Smooth muscle cell (in vitro differentiated cells): ENCODE data around the gene HDGF. TPM values are rescaled to one million over a fixed set of nuclear protein-coding genes. Genes with fewer than 3 reads are reported as not detected.
A peak's percentile ranks its signal among the peaks of the same experiment; 100 is the strongest.

Experiments used
- DNase-seq: peaks from one replicate; lab custom pipeline; 2025; ENCODE audit not compliant: unreplicated experiment; lab: John Stamatoyannopoulos, UW
- H2AFZ ChIP-seq: fragments of 200-600 bp; sonication (generic); 2 replicates; pipeline ENCODE4 v1.6.0; 2016; ENCODE audit warnings: antibody characterized with exemption, low read depth, mild to moderate bottlenecking
- H3F3A ChIP-seq: fragments of 200-600 bp; sonication (generic); 2 replicates; pipeline ENCODE4 v1.6.0; 2017; ENCODE audit warnings: antibody characterized with exemption, low read depth
- H3K27ac ChIP-seq: fragments of 200-600 bp; sonication (generic); 2 replicates; pipeline ENCODE4 v1.5.1; 2016; ENCODE audit warnings: low read depth, mild to moderate bottlenecking
- H3K27me3 ChIP-seq: fragments of 200-600 bp; sonication (generic); 2 replicates; pipeline ENCODE4 v1.6.1; 2016; ENCODE audit warnings: low read depth, mild to moderate bottlenecking
- H3K36me3 ChIP-seq: fragments of 200-600 bp; sonication (generic); 2 replicates; pipeline ENCODE4 v1.5.1; 2016; ENCODE audit warnings: low read depth
- H3K4me1 ChIP-seq: fragments of 200-600 bp; sonication (generic); 2 replicates; pipeline ENCODE4 v1.5.1; 2016; ENCODE audit warnings: low read depth
- H3K4me2 ChIP-seq: fragments of 200-600 bp; sonication (generic); 2 replicates; pipeline ENCODE4 v1.6.0; 2016; ENCODE audit warnings: mild to moderate bottlenecking
- H3K4me3 ChIP-seq: fragments of 200-600 bp; sonication (generic); 2 replicates; pipeline ENCODE4 v1.5.1; 2016; ENCODE audit warnings: mild to moderate bottlenecking
- H3K79me2 ChIP-seq: fragments of 200-600 bp; sonication (generic); 2 replicates; pipeline ENCODE4 v1.6.0; 2016; ENCODE audit warnings: low read depth, mild to moderate bottlenecking
- H3K9ac ChIP-seq: fragments of 200-600 bp; sonication (generic); 2 replicates; pipeline ENCODE4 v1.6.0; 2016; ENCODE audit warnings: low read depth
- H3K9me3 ChIP-seq: fragments of 200-600 bp; sonication (generic); replicated peaks from 2 replicates; pipeline ENCODE4 v1.5.1; 2016; ENCODE audit warnings: low read depth
- H4K20me1 ChIP-seq: fragments of 200-600 bp; sonication (generic); 2 replicates; pipeline ENCODE4 v1.6.0; 2016; ENCODE audit warnings: low read depth
- WGBS: methylation state at CpG from one replicate; pipeline ENCODE4 v1.1.7; 2016; ENCODE audit warnings: low lambda C conversion rate; 5-methylcytosine and 5-hydroxymethylcytosine counted together
- polyA plus RNA-seq: library from polyadenylated mRNA; unstranded; fragments of >200 nt; fragmentation: Nextera tagmentation; extraction: Ambion mirVana; gene quantifications from 2 replicates; pipeline ENCODE4 v1.2.1, GENCODE V29; 2016
- total RNA-seq: library from RNA; depleted of rRNA; stranded (reverse); fragments of >200 nt; gene quantifications from 2 replicates; pipeline ENCODE4 v1.2.3, GENCODE V29; 2014
- TF ChIP-seq, protein P1 (sequence below): fragments of 200-600 bp; sonication (generic); IDR thresholded peaks from 2 replicates; pipeline ENCODE4 v1.5.1; 2017; ENCODE audit warnings: borderline replicate concordance, mild to moderate bottlenecking, antibody characterized with exemption; ENCODE audit not compliant: insufficient read depth, poor library complexity, severe bottlenecking

The HDGF gene
- total and polyA plus RNA-seq, 2 experiments from 2014 or later, result 88.4 to 109 TPM

DNA sequence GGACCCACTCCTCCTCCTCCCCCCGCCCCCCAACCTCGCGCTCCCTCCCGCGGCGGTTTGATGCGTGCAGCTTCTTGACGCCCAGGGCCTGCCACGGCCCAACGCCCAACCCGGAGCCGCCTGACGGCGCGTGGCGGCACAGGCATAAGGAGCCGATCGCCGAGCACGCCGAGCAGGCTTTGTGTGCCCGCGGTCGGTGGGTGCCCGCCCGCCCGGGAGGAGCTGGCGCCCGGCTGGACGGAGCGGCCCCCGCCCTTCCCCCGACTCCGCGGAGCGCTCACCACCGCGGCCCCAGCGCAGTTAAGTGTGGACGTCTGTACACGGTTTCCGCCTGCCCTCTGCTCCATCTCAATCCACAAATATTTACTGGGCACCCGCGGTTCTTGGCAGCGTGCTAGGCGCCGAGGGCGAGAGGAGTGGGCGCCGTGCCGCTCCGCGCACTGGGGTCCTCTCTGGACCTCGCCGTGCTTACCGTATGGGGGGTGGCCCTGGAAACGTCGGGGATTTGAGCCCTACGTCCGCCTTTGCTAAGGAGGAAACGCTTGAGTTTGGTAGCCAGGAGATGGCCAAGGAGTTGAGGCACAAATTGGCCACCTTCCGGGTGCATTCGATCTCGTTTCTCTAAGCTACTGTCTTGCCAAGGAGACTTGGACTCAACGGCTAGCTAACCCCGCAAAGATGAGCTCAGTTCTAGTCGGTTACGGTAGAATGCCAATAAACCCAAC, 444 bp upstream of the HDGF start:
- Histone ChIP-seq H3K79me2 (peaks cover 47% of the 10 kb centered on the region), H3K4me3 (peak overlapping the region; percentile 75), H3F3A (peaks cover 6% of the 10 kb centered on the region), H3K9me3 (no peaks in the 10 kb centered on the region), H3K36me3 (no peaks in the 10 kb centered on the region), H3K27ac (peak overlapping the region; percentile 69), H3K27me3 (no peaks in the 10 kb centered on the region), H2AFZ (peak overlapping the region; percentile 80), H4K20me1 (no peaks in the 10 kb centered on the region), H3K4me2 (peak overlapping the region; percentile 97), H3K4me1 (peaks cover 41% of the 10 kb centered on the region), H3K9ac (peak overlapping the region; percentile 81)
- WGBS, result 1% methylated on average over 30 of the region's 68 CpGs
- TF ChIP-seq, protein P1, sequence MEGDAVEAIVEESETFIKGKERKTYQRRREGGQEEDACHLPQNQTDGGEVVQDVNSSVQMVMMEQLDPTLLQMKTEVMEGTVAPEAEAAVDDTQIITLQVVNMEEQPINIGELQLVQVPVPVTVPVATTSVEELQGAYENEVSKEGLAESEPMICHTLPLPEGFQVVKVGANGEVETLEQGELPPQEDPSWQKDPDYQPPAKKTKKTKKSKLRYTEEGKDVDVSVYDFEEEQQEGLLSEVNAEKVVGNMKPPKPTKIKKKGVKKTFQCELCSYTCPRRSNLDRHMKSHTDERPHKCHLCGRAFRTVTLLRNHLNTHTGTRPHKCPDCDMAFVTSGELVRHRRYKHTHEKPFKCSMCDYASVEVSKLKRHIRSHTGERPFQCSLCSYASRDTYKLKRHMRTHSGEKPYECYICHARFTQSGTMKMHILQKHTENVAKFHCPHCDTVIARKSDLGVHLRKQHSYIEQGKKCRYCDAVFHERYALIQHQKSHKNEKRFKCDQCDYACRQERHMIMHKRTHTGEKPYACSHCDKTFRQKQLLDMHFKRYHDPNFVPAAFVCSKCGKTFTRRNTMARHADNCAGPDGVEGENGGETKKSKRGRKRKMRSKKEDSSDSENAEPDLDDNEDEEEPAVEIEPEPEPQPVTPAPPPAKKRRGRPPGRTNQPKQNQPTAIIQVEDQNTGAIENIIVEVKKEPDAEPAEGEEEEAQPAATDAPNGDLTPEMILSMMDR, result no peak
- peak; percentile 88 for DNase-seq

DNA sequence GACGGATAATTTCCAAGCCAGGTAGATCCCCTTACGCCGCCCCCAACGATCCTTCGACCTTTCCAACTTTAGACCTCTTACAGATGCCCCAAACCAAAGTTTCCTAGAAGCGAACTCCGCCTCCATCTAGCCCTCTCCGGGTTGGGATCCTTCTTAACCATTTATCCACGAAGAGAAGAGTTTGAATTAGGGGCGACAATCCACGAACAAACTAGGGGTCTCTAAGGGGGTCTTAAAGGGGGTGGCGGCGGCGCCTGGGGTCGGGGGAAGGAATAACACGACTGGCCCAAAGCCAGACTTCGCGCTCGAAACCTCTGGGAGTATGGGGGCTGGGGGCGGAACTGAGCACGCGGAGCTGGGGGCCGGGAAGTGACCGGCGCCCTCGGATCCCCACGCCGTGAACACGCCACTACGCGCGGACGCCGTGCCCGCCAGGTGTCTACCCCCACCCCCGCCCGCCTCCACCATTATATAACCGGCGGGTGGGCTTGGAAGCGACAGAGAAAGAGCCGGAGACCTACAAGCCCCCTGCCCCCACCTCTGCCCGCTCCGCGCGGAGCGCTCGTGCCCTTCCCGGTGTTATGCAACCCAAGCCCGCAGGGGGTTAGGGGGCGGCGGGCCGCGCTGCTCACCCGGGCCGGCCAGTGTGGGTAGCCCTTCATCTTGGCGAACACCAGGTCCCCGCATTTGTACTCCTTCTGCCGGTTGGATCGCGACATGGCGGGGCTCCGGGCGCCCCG, 594 bp downstream of the HDGF start:
- peak overlapping the region; percentile 34 for H2AFZ ChIP-seq
- H3K4me1 ChIP-seq, result peaks cover 46% of the 10 kb centered on the region
- under 1% methylated on average over 53 of the region's 64 CpGs for WGBS
- H3K9ac ChIP-seq, result peak overlapping the region; percentile 100
- peak overlapping the region; percentile 75 for H3K4me3 ChIP-seq
- H4K20me1 ChIP-seq, result no peaks in the 10 kb centered on the region
- peaks cover 53% of the 10 kb centered on the region for H3K79me2 ChIP-seq
- H3K27ac ChIP-seq, result peak overlapping the region; percentile 100
- no peaks in the 10 kb centered on the region for H3K27me3 ChIP-seq
- peak overlapping the region; percentile 97 for H3K4me2 ChIP-seq
- H3K36me3 ChIP-seq, result no peaks in the 10 kb centered on the region
- no peaks in the 10 kb centered on the region for H3K9me3 ChIP-seq
- peaks cover 6% of the 10 kb centered on the region for H3F3A ChIP-seq
- TF ChIP-seq, protein P1, result no peak
- peak; percentile 47 for DNase-seq

DNA sequence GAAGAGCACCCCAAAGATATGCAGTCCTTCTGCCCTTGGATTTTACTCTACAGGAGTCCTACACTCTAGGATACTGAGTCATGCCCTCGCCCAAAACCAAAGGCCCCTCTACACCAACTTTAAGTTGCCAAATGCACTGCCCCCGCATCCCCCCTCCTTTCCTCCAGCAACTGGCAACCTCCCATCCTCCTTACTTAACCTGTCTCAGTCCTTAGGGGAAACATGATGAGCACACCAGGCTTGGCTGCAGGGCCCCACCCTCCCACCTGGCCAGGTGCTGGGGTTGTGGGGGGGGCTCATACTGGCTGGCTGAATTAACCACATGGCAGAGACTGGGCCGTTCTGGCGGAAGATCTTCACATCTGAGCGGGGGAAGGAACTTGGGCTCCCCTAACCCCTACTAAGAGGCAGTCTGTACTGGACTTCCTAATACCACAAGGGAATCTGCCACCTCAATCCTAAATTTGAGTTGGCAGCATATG, 1.2 kb downstream of the HDGF start:
- peak overlapping the region; percentile 34 for H2AFZ ChIP-seq
- no peak for DNase-seq

More for the DNA sequence above, 1.2 kb downstream of the HDGF start:
- H3K79me2 ChIP-seq, result peaks cover 60% of the 10 kb centered on the region
- H3F3A ChIP-seq, result peaks cover 6% of the 10 kb centered on the region
- H3K4me1 ChIP-seq, result peaks cover 50% of the 10 kb centered on the region
- peak overlapping the region; percentile 75 for H3K4me3 ChIP-seq
- peak overlapping the region; percentile 100 for H3K9ac ChIP-seq
- H4K20me1 ChIP-seq, result no peaks in the 10 kb centered on the region
- peak overlapping the region; percentile 97 for H3K4me2 ChIP-seq
- no peaks in the 10 kb centered on the region for H3K36me3 ChIP-seq
- H3K27me3 ChIP-seq, result no peaks in the 10 kb centered on the region
- TF ChIP-seq, protein P1, result no peak
- 8% methylated on average over 5 of the region's 5 CpGs for WGBS
- no peaks in the 10 kb centered on the region for H3K9me3 ChIP-seq
- peak overlapping the region; percentile 100 for H3K27ac ChIP-seq
